ENCODE data around the gene MARCOL. TPM values are rescaled to one million over a fixed set of nuclear protein-coding genes. Genes with fewer than 3 reads are reported as not detected.

Gene MARCOL
- total RNA-seq, 1 experiment from 2014 or later = not detected

- no peaks in the 10 kb centered on the region; the same call in 1 of the 2 replicates for H3K9me2 ChIP-seq (ENCODE audit: insufficient read depth)
- ChIA-PET CTCF (no interaction called here), POLR2A (ENCODE audit: unreplicated experiment) (no interaction called here)
- no peaks in the 10 kb centered on the region for H3K79me2 ChIP-seq (ENCODE audit: low read depth)
- no peaks in the 10 kb centered on the region for H3K9me3 ChIP-seq (ENCODE audit: insufficient read depth, low read depth)
- no peak overlapping the region for H2AFZ ChIP-seq
- H3K4me3 ChIP-seq = no peak overlapping the region
- no peak overlapping the region for H3K27ac ChIP-seq
- BruUV-seq (replicated peaks) = no TSS peak
- no peaks in the 10 kb centered on the region for H3K36me3 ChIP-seq (ENCODE audit: low read depth)
- TF ChIP-seq EZH2 (IDR thresholded peaks at IDR 0.05; ENCODE audit: low read depth) = no peak
- TF ChIP-seq CTCF (conservative IDR thresholded peaks at IDR 0.05) = no peak
- intact Hi-C loops (cut with micrococcal nuclease; ENCODE audit: unreplicated experiment) = no loop called here
- H3F3A ChIP-seq (ENCODE audit: insufficient read depth, low read depth) = no peaks in the 10 kb centered on the region
- no peaks in the 10 kb centered on the region for H4K20me1 ChIP-seq (ENCODE audit: insufficient read depth)
- no peak for DNase-seq
- H3K4me2 ChIP-seq = no peak overlapping the region
- H3K27me3 ChIP-seq (ENCODE audit: insufficient read depth, low read depth) = no peaks in the 10 kb centered on the region
- H3K4me1 ChIP-seq (replicated peaks; ENCODE audit: insufficient read depth) = no peaks in the 10 kb centered on the region
These were observed 37.2 kb upstream of the MARCOL start for GRCh38 chr5:148201151-148201550.

- intact Hi-C loops (cut with micrococcal nuclease; ENCODE audit: unreplicated experiment) = no loop called here
- no peak within 1 kb of the TSS for H3K4me3 ChIP-seq
- no peaks in the 10 kb centered on the region for H3K4me1 ChIP-seq (replicated peaks; ENCODE audit: insufficient read depth)
- H3K9me2 ChIP-seq (ENCODE audit: insufficient read depth) = no peaks in the 10 kb centered on the region; the same call in 1 of the 2 replicates
- no peaks in the 10 kb centered on the region for H3K36me3 ChIP-seq (ENCODE audit: low read depth)
- ChIA-PET CTCF (no interaction called here), POLR2A (ENCODE audit: unreplicated experiment) (no interaction called here)
- no peaks in the 10 kb centered on the region for H4K20me1 ChIP-seq (ENCODE audit: insufficient read depth)
- no peak within 1 kb of the TSS for H3K27ac ChIP-seq
- no peaks in the 10 kb centered on the region for H3K9me3 ChIP-seq (ENCODE audit: insufficient read depth, low read depth)
- H3K27me3 ChIP-seq (ENCODE audit: insufficient read depth, low read depth) = no peaks in the 10 kb centered on the region
- no TSS peak for BruUV-seq (replicated peaks)
- no peak within 1 kb of the TSS for H3K4me2 ChIP-seq
- H3K79me2 ChIP-seq (ENCODE audit: low read depth) = no peaks in the 10 kb centered on the region
- no peak for TF ChIP-seq EZH2 (IDR thresholded peaks at IDR 0.05; ENCODE audit: low read depth)
- TF ChIP-seq CTCF (conservative IDR thresholded peaks at IDR 0.05) = no peak
- H2AFZ ChIP-seq = no peak within 1 kb of the TSS
- no peaks in the 10 kb centered on the region for H3F3A ChIP-seq (ENCODE audit: insufficient read depth, low read depth)
- DNase-seq = no peak
These were observed 35.7 kb upstream of the MARCOL start, which contains the start of gene SPINK6 for GRCh38 chr5:148202531-148203203. Gene SPINK6 (plus strand): TSS chr5:148203042. CDS start chr5:148203097, 55 bp downstream.

- Histone ChIP-seq H3F3A (ENCODE audit: insufficient read depth, low read depth) (0 out of 2 replicates have a peak, but pooled peaks cover 8% of the 10 kb centered on the region), H3K9me2 (ENCODE audit: insufficient read depth) (no peaks in the 10 kb centered on the region), H3K79me2 (ENCODE audit: low read depth) (no peaks in the 10 kb centered on the region), H3K4me2 (no peak overlapping the region), H3K27ac (no peak overlapping the region), H4K20me1 (ENCODE audit: insufficient read depth) (no peaks in the 10 kb centered on the region), H3K36me3 (ENCODE audit: low read depth) (no peaks in the 10 kb centered on the region), H3K9me3 (ENCODE audit: insufficient read depth, low read depth) (no peaks in the 10 kb centered on the region), H3K4me1 (replicated peaks; ENCODE audit: insufficient read depth) (no peaks in the 10 kb centered on the region), H3K4me3 (no peak overlapping the region), H2AFZ (no peak overlapping the region), H3K27me3 (ENCODE audit: insufficient read depth, low read depth) (no peaks in the 10 kb centered on the region)
- no TSS peak for BruUV-seq (replicated peaks)
- POLR2A ChIA-PET (ENCODE audit: unreplicated experiment) = no interaction called here
- CTCF ChIA-PET = no interaction called here
- TF ChIP-seq EZH2 (IDR thresholded peaks at IDR 0.05; ENCODE audit: low read depth) (no peak), CTCF (conservative IDR thresholded peaks at IDR 0.05) (no peak)
- intact Hi-C loops (cut with micrococcal nuclease; ENCODE audit: unreplicated experiment) = no loop called here
- DNase-seq = no peak
These were observed 33.1 kb upstream of the MARCOL start for GRCh38 chr5:148205044-148205806.

Measured in PC-9 (cell line).